ENCODE measurements around the gene UROS.

DNA sequence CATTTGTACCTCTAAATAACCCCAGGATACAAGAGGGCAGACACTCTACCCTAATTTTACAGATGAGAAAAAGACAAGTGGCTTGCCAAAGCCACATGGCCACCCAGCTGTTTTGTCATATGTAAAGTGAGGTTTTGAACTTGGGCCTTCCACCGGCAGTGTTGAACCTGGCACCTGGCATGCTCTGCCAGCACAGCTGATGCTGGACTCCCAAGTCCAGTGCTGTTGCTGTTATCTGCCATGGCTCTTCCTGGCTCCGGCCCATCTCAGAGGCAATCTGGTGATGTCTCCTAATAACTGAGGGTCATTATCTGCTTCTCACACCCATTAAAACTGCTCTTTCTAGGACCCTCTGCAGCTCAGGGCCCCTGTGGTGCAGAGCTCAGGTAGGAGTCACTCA, 25.3 kb upstream of the UROS start:
- TF ChIP-seq, protein P1, sequence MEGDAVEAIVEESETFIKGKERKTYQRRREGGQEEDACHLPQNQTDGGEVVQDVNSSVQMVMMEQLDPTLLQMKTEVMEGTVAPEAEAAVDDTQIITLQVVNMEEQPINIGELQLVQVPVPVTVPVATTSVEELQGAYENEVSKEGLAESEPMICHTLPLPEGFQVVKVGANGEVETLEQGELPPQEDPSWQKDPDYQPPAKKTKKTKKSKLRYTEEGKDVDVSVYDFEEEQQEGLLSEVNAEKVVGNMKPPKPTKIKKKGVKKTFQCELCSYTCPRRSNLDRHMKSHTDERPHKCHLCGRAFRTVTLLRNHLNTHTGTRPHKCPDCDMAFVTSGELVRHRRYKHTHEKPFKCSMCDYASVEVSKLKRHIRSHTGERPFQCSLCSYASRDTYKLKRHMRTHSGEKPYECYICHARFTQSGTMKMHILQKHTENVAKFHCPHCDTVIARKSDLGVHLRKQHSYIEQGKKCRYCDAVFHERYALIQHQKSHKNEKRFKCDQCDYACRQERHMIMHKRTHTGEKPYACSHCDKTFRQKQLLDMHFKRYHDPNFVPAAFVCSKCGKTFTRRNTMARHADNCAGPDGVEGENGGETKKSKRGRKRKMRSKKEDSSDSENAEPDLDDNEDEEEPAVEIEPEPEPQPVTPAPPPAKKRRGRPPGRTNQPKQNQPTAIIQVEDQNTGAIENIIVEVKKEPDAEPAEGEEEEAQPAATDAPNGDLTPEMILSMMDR (IDR thresholded peaks at IDR 0.05): no peak
- no peak for TF ChIP-seq ZFX (IDR thresholded peaks at IDR 0.05; ENCODE audit: borderline replicate concordance)
